ENCODE measurements around the gene ARHGEF12. TPM values are rescaled to one million over a fixed set of nuclear protein-coding genes. Genes with fewer than 3 reads are reported as not detected.

The ARHGEF12 gene
- polyA plus RNA-seq, 2 donors = 15.3 to 17.9 TPM

DNA sequence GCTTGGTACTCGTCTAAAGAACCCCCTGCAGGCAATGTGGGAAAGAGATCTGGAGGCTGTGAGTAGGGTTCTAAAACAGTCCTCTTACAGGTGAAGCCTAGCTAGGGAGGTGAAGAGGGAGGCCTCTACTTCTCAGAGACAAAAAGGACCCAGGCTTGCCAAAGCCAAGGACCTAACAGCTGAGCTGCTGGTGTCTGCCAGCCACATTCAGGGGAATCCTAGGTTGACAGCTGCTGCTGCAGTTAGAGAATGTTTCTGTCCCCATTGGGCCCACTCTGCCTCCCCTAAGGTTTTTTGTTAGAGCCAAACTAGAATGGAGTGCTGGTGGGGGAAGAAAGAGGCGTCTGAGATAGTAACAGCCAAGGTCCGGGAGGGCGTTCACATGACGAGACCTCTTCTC, 37.8 kb upstream of the ARHGEF12 start:
- H3K9me3 ChIP-seq (ENCODE audit: control insufficient read depth in 2 of 2, insufficient read depth in 1 of 2, low read depth in 1 of 2, low read length in 1 of 2) = no peaks in the 10 kb centered on the region
- H3K4me3 ChIP-seq (ENCODE audit: low read depth in 1 of 2, low read length in 2 of 2) = no peak overlapping the region
- H3K36me3 ChIP-seq (ENCODE audit: control insufficient read depth in 2 of 2, insufficient read depth in 2 of 2, low read length in 1 of 2) = no peaks in the 10 kb centered on the region
- no peaks in the 10 kb centered on the region for H3K27me3 ChIP-seq (ENCODE audit: control insufficient read depth in 1 of 2, insufficient read depth in 2 of 2, low read length in 2 of 2)
- WGBS, 2 donors = 90 to 91% methylated on average over 5 of the region's 5 CpGs
- H3K4me1 ChIP-seq (ENCODE audit: control insufficient read depth in 2 of 2, insufficient read depth in 2 of 2, low read length in 1 of 2) = peaks cover 0 to 15% of the 10 kb centered on the region in 2 donors
- no peak overlapping the region for H3K27ac ChIP-seq (ENCODE audit: low read depth in 2 of 2, low read length in 1 of 2)

DNA sequence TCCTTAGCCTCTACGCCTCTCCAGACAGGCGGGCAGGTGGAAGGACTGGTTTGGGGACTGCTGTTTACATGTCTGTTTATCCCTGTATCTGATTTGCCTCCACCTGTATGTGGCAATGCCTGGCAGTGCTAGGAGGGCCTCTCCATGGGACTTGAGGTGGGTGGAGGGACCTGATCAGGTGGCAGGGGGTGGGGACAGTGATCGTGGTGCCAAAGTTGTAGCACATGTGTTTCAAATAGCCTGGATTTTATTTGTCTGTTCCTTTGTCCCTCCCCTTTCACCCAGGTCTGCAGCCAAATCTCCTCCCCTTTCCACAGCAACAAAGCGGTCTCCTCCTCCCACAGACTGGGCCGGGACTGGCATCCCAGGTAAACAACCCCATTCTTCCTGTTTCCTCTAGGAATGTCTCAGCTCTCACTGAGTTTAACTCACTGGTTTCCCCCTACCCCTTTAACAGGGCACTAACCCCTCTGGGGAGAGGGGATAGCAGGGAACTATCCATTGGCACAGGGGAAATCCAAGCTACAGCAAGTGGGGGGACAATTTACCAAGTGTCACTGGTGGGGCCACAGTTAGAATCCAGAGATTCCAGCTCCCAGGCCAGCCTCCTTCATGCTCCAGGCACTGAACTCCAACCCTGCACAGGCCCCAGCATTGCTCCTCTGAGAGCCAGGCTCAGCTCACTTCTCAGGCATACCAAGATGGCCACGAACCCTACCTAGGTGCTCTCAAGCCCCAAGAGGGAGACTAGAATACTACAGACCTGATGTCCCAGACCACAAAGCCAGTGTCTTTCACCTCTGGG, 34.0 kb upstream of the ARHGEF12 start:
- no peaks in the 10 kb centered on the region for H3K36me3 ChIP-seq (ENCODE audit: control insufficient read depth in 2 of 2, insufficient read depth in 2 of 2, low read length in 1 of 2)
- H3K27ac ChIP-seq (ENCODE audit: low read depth in 2 of 2, low read length in 1 of 2) = peak overlapping the region; percentile 61 to 88
- 44 to 46% methylated on average over 6 of the region's 6 CpGs for WGBS, 2 donors
- H3K9me3 ChIP-seq (ENCODE audit: control insufficient read depth in 2 of 2, insufficient read depth in 1 of 2, low read depth in 1 of 2, low read length in 1 of 2) = no peaks in the 10 kb centered on the region
- H3K4me3 ChIP-seq (ENCODE audit: low read depth in 1 of 2, low read length in 2 of 2) = no peak overlapping the region
- H3K27me3 ChIP-seq (ENCODE audit: control insufficient read depth in 1 of 2, insufficient read depth in 2 of 2, low read length in 2 of 2) = no peaks in the 10 kb centered on the region
- peaks cover 4 to 33% of the 10 kb centered on the region in 2 donors for H3K4me1 ChIP-seq (ENCODE audit: control insufficient read depth in 2 of 2, insufficient read depth in 2 of 2, low read length in 1 of 2)

DNA sequence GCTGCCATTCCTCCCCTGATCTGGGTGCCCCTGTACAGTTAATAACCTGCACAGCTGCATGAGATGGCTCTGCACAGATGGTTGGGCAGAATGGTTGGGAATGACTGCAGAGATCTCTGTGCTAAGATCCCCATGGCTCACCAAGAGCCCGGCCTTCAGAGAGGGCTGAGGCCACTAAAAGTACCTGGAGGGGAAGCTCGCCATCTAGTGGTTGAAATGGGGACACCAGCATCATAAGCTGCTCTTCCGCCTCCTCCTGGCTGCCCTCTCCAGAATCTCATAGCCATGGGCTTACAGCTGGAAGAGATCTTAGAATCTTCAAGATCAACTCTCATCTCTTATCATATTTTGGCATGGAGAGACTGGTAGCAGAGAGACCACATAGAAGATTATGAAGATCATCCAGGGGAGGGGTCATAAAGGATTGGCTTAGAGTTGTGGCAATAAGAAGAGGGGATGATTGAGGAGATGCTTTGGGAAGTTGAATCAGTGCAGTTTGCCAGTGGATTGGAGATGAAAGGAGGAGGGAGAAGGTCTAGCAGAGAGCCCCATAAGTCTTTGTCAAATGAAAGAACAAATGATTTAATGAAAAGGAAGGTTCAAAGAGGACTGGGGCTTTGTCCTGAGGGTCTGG, 33.1 kb upstream of the ARHGEF12 start:
- no peaks in the 10 kb centered on the region for H3K9me3 ChIP-seq (ENCODE audit: control insufficient read depth in 2 of 2, insufficient read depth in 1 of 2, low read depth in 1 of 2, low read length in 1 of 2)
- no peak overlapping the region for H3K4me3 ChIP-seq (ENCODE audit: low read depth in 1 of 2, low read length in 2 of 2)
- H3K36me3 ChIP-seq (ENCODE audit: control insufficient read depth in 2 of 2, insufficient read depth in 2 of 2, low read length in 1 of 2) = no peaks in the 10 kb centered on the region
- peak overlapping the region; percentile 41 to 88 for H3K27ac ChIP-seq (ENCODE audit: low read depth in 2 of 2, low read length in 1 of 2)
- no peaks in the 10 kb centered on the region for H3K27me3 ChIP-seq (ENCODE audit: control insufficient read depth in 1 of 2, insufficient read depth in 2 of 2, low read length in 2 of 2)
- WGBS, 2 donors = 20 to 24% methylated on average over 3 of the region's 3 CpGs
- H3K4me1 ChIP-seq (ENCODE audit: control insufficient read depth in 2 of 2, insufficient read depth in 2 of 2, low read length in 1 of 2) = peaks cover 4 to 33% of the 10 kb centered on the region in 2 donors

DNA sequence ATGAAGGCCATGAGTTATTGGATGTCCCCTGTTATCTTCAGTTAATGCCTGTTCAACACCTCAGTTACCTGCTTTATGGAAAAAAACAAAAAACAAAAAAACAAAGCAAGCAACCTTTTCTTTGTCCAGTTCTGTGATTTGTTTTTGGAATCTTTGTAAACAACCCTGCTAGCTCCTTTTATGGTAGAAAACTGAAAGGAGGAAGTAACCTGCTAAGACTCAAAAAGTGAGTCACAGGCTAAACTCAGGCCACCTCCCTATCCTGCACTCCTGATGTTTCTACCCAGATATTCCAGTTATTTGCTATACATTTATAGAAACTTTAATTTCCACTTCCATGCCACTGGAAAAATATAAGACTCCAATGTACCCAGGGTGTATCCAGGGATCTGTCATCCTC, 31.7 kb upstream of the ARHGEF12 start:
- peaks cover 4 to 36% of the 10 kb centered on the region in 2 donors for H3K4me1 ChIP-seq (ENCODE audit: control insufficient read depth in 2 of 2, insufficient read depth in 2 of 2, low read length in 1 of 2)
- no peaks in the 10 kb centered on the region for H3K27me3 ChIP-seq (ENCODE audit: control insufficient read depth in 1 of 2, insufficient read depth in 2 of 2, low read length in 2 of 2)
- H3K36me3 ChIP-seq (ENCODE audit: control insufficient read depth in 2 of 2, insufficient read depth in 2 of 2, low read length in 1 of 2) = no peaks in the 10 kb centered on the region
- H3K4me3 ChIP-seq (ENCODE audit: low read depth in 1 of 2, low read length in 2 of 2) = no peak overlapping the region
- H3K27ac ChIP-seq (ENCODE audit: low read depth in 2 of 2, low read length in 1 of 2) = no peak overlapping the region
- H3K9me3 ChIP-seq (ENCODE audit: control insufficient read depth in 2 of 2, insufficient read depth in 1 of 2, low read depth in 1 of 2, low read length in 1 of 2) = no peaks in the 10 kb centered on the region

DNA sequence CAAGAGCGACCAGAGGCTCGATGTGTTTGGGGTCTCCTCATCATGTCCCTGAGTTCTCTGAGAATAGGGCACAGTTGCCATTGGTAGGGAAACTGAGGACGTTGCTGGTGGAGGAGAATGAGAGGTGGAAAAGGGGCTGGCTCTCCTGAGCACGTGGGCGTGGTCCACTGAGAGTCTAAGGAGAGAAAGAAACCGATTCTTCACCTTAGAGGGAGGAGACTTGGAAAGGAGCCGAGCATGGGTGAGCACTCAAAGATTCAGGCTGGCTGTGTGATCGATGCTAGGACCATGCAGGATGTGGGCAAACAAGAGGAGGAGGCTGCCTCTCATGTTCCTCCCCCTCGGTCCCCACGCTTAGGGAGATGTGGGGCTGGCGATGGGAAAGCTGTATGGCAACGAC, 30.9 kb upstream of the ARHGEF12 start:
- Histone ChIP-seq H3K27me3 (ENCODE audit: control insufficient read depth in 1 of 2, insufficient read depth in 2 of 2, low read length in 2 of 2) (no peaks in the 10 kb centered on the region), H3K4me3 (ENCODE audit: low read depth in 1 of 2, low read length in 2 of 2) (no peak overlapping the region), H3K9me3 (ENCODE audit: control insufficient read depth in 2 of 2, insufficient read depth in 1 of 2, low read depth in 1 of 2, low read length in 1 of 2) (no peaks in the 10 kb centered on the region), H3K4me1 (ENCODE audit: control insufficient read depth in 2 of 2, insufficient read depth in 2 of 2, low read length in 1 of 2) (peaks cover 4 to 34% of the 10 kb centered on the region in 2 donors), H3K36me3 (ENCODE audit: control insufficient read depth in 2 of 2, insufficient read depth in 2 of 2, low read length in 1 of 2) (no peaks in the 10 kb centered on the region), H3K27ac (ENCODE audit: low read depth in 2 of 2, low read length in 1 of 2) (peak overlapping the region; percentile 78 to 91)
- WGBS, 2 donors = 67 to 70% methylated on average over 12 of the region's 12 CpGs

DNA sequence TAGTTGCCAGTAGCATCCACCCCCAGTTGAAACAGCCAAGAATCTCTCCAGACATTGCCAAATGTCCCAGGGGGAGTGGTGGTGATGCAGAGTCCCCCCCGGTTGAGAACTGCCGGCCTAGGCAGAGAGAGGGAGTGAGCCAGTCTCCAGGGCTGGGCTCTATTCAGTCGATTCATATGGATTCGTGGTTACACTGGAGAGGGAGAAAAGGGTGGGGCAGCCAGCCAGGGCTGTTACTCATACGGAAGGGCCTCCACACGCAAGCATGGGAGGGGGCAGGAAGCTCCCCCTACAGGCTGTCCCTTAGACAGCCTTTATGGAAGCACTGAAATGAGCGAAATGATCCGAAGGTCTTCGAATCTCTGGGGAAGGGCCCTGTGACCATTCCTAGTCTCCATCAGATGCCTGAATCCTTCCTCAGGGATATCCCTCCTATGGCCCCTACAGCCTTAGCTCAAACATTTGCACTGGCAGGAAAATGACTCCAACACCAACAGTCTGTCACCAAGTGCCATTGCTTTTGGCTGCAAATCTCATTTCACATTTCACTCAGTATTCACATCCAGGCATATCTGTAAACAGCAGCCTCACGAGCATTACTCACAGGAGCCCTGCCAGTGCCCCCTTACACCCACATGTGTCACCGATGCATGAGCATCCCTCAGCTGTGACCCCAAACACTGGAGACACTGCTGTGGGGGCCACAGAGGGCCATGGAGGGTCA, 29.5 kb upstream of the ARHGEF12 start:
- Histone ChIP-seq H3K36me3 (ENCODE audit: control insufficient read depth in 2 of 2, insufficient read depth in 2 of 2, low read length in 1 of 2) (no peaks in the 10 kb centered on the region), H3K27ac (ENCODE audit: low read depth in 2 of 2, low read length in 1 of 2) (peak overlapping the region; percentile 50 to 91), H3K4me3 (ENCODE audit: low read depth in 1 of 2, low read length in 2 of 2) (no peak overlapping the region), H3K4me1 (ENCODE audit: control insufficient read depth in 2 of 2, insufficient read depth in 2 of 2, low read length in 1 of 2) (peaks cover 4 to 30% of the 10 kb centered on the region in 2 donors), H3K9me3 (ENCODE audit: control insufficient read depth in 2 of 2, insufficient read depth in 1 of 2, low read depth in 1 of 2, low read length in 1 of 2) (no peaks in the 10 kb centered on the region), H3K27me3 (ENCODE audit: control insufficient read depth in 1 of 2, insufficient read depth in 2 of 2, low read length in 2 of 2) (no peaks in the 10 kb centered on the region)
- WGBS, 2 donors = 40 to 56% methylated on average over 11 of the region's 11 CpGs

DNA sequence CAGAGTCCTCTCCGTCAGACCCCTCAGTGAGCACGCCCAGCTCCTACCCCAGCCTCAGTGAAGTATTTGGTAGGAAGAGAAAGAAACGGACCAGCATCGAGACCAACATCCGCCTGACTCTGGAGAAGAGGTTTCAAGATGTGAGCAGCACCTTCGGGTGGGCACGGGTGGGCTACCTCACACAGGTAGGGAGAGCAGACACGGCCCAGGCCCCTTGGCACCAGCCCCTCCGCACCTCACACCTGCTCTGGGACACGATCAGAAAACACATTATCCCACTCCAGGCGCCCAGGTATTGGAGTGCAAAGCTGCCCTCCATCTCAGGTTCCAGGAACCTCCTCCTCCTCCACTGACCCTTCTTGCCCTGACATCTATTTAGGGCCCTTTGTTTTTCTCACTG, 28.7 kb upstream of the ARHGEF12 start:
- Histone ChIP-seq H3K36me3 (ENCODE audit: control insufficient read depth in 2 of 2, insufficient read depth in 2 of 2, low read length in 1 of 2) (no peaks in the 10 kb centered on the region), H3K4me3 (ENCODE audit: low read depth in 1 of 2, low read length in 2 of 2) (no peak overlapping the region), H3K9me3 (ENCODE audit: control insufficient read depth in 2 of 2, insufficient read depth in 1 of 2, low read depth in 1 of 2, low read length in 1 of 2) (no peaks in the 10 kb centered on the region), H3K27me3 (ENCODE audit: control insufficient read depth in 1 of 2, insufficient read depth in 2 of 2, low read length in 2 of 2) (no peaks in the 10 kb centered on the region), H3K27ac (ENCODE audit: low read depth in 2 of 2, low read length in 1 of 2) (no peak overlapping the region), H3K4me1 (ENCODE audit: control insufficient read depth in 2 of 2, insufficient read depth in 2 of 2, low read length in 1 of 2) (peaks cover 4 to 27% of the 10 kb centered on the region in 2 donors)
- 93 to 95% methylated on average over 11 of the region's 11 CpGs for WGBS, 2 donors

DNA sequence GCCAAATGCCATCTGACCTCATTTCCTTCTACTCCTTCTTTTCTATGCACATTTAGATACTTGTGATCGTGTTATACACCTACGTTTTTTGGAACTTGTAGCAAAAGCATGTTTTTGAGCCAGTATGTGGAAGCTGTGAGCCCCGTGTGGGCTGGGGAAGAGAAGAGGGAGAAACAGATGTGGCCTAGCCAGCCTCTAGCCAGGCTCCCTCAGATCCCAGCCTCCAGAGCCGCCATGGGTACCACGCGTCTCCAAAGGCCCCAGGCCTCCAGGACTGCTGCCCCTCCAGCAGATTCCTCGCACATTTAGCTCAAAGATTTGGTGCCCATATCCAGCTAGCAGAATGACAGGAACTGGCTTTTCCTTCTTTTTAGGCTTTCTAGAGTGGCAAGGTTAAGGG, 28.1 kb upstream of the ARHGEF12 start:
- WGBS, 2 donors = 89% methylated on average over 7 of the region's 7 CpGs
- Histone ChIP-seq H3K4me1 (ENCODE audit: control insufficient read depth in 2 of 2, insufficient read depth in 2 of 2, low read length in 1 of 2) (peaks cover 4 to 22% of the 10 kb centered on the region in 2 donors), H3K36me3 (ENCODE audit: control insufficient read depth in 2 of 2, insufficient read depth in 2 of 2, low read length in 1 of 2) (no peaks in the 10 kb centered on the region), H3K9me3 (ENCODE audit: control insufficient read depth in 2 of 2, insufficient read depth in 1 of 2, low read depth in 1 of 2, low read length in 1 of 2) (no peaks in the 10 kb centered on the region), H3K27me3 (ENCODE audit: control insufficient read depth in 1 of 2, insufficient read depth in 2 of 2, low read length in 2 of 2) (no peaks in the 10 kb centered on the region), H3K27ac (ENCODE audit: low read depth in 2 of 2, low read length in 1 of 2) (peak overlapping the region; percentile 23 to 38), H3K4me3 (ENCODE audit: low read depth in 1 of 2, low read length in 2 of 2) (no peak overlapping the region)

DNA sequence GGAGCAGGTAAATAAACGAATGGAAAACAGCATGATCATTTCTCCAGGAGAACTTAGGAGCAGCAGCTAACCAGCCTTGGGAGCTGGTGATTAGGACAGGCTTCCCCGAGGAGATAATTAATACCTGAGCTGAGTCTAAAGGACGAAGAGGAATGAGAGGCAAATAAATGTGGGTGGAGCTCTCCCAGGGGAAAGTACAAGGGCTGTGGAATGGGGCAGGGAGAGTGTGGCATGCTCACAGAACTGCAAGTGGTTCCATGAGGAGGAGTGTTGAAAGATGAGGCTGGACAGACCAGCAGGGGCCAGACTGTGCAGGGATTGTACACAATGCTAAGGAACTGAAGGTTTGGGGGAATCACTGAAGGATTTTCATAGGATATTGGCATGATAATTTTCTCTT, 25.3 kb upstream of the ARHGEF12 start:
- Histone ChIP-seq H3K27ac (ENCODE audit: low read depth in 2 of 2, low read length in 1 of 2) (no peak overlapping the region), H3K4me3 (ENCODE audit: low read depth in 1 of 2, low read length in 2 of 2) (no peak overlapping the region), H3K27me3 (ENCODE audit: control insufficient read depth in 1 of 2, insufficient read depth in 2 of 2, low read length in 2 of 2) (no peaks in the 10 kb centered on the region), H3K9me3 (ENCODE audit: control insufficient read depth in 2 of 2, insufficient read depth in 1 of 2, low read depth in 1 of 2, low read length in 1 of 2) (no peaks in the 10 kb centered on the region), H3K36me3 (ENCODE audit: control insufficient read depth in 2 of 2, insufficient read depth in 2 of 2, low read length in 1 of 2) (no peaks in the 10 kb centered on the region), H3K4me1 (ENCODE audit: control insufficient read depth in 2 of 2, insufficient read depth in 2 of 2, low read length in 1 of 2) (peaks cover 4 to 13% of the 10 kb centered on the region in 2 donors)
- 43 to 60% methylated on average over 3 of the region's 3 CpGs for WGBS, 2 donors

Data from esophagus (tissue), 2 donors.